SK-N-SH (cell line): Measurements from ENCODE around the gene HAUS8. TPM values are rescaled to one million over a fixed set of nuclear protein-coding genes. Genes with fewer than 3 reads are reported as not detected.

ENCODE experiments used
- CTCF ChIA-PET: fragments of 300-600, 350-600 bp; formaldehyde crosslinking; extraction: SDS; loops from one replicate; lab custom pipeline; 2021; lab: Yijun Ruan, JAX
- POLR2A ChIA-PET: fragments of 350-600 bp; sonication (Branson Sonifier 250); formaldehyde crosslinking; extraction: SDS; loops from one replicate; lab custom pipeline; 2020; ENCODE audit warnings: antibody characterized with exemption, inconsistent platforms; lab: Yijun Ruan, JAX
- DNase-seq: peaks from one replicate; pipeline ENCODE4 v3.0.0; 2012
- H2AFZ ChIP-seq: fragments of 200-600 bp; sonication (generic); 2 replicates; pipeline ENCODE4 v1.8.1; 2016; ENCODE audit warnings: antibody characterized with exemption, mild to moderate bottlenecking, low read depth
- H3F3A ChIP-seq: fragments of 200-600 bp; sonication (generic); replicated peaks from 2 replicates; pipeline ENCODE3; 2016; ENCODE audit warnings: antibody characterized with exemption, mild to moderate bottlenecking; ENCODE audit not compliant: insufficient read depth
- H3K27ac ChIP-seq, 2 experiments: fragments of 200-500 bp in 1 of 2; fragments of 200-600 bp in 1 of 2; sonication (Bioruptor generic) in 1 of 2; sonication (generic), shearing (Covaris generic) in 1 of 2; 2 replicates each; pipeline versions ENCODE4 v1.5.1 to v1.6.1; 2014 to 2016; ENCODE audit warnings: low read depth in 2 of 2, inconsistent platforms in 1 of 2, low read length in 1 of 2, mild to moderate bottlenecking in 1 of 2, mixed read lengths in 1 of 2
- H3K27me3 ChIP-seq: fragments of 200-600 bp; sonication (generic), shearing (Covaris generic); 2 replicates; pipeline ENCODE4 v1.6.1; 2016; ENCODE audit warnings: mixed run types; ENCODE audit not compliant: insufficient read depth
- H3K36me3 ChIP-seq, 2 experiments: fragments of 200-500 bp in 1 of 2; fragments of 200-600 bp in 1 of 2; sonication (Bioruptor generic) in 1 of 2; sonication (generic) in 1 of 2; replicated peaks in 1 of 2; 2 replicates each; pipeline versions ENCODE3 to v1.5.1; 2014 to 2016; ENCODE audit warnings: low read length in 1 of 2, mild to moderate bottlenecking in 1 of 2; ENCODE audit not compliant: insufficient read depth in 2 of 2, control insufficient read depth in 1 of 2
- H3K4me1 ChIP-seq, 2 experiments: fragments of 200-500 bp in 1 of 2; fragments of 200-600 bp in 1 of 2; sonication (Bioruptor generic) in 1 of 2; sonication (generic), shearing (Covaris generic) in 1 of 2; 2 replicates each; pipeline versions ENCODE4 v1.5.1 to v1.6.1; 2014 to 2016; ENCODE audit warnings: low read depth in 1 of 2, low read length in 1 of 2, mixed run types in 1 of 2; ENCODE audit not compliant: insufficient read depth in 2 of 2, control insufficient read depth in 1 of 2
- H3K4me2 ChIP-seq: fragments of 200-600 bp; sonication (generic), shearing (Covaris generic); 2 replicates; pipeline ENCODE4 v1.6.1; 2017; ENCODE audit warnings: mixed run types
- H3K4me3 ChIP-seq, 2 experiments: fragments of 200-500 bp in 1 of 2; fragments of 200-600 bp in 1 of 2; sonication (Bioruptor generic) in 1 of 2; sonication (generic), shearing (Covaris generic) in 1 of 2; 2 replicates each; pipeline versions ENCODE4 v1.5.1 to v1.8.1; 2014 to 2016; ENCODE audit warnings: low read depth in 2 of 2, inconsistent platforms in 1 of 2, low read length in 1 of 2, mild to moderate bottlenecking in 1 of 2, mixed read lengths in 1 of 2, moderate library complexity in 1 of 2
- H3K79me2 ChIP-seq: fragments of 200-600 bp; sonication (generic); 2 replicates; pipeline ENCODE4 v1.8.1; 2017; ENCODE audit warnings: mild to moderate bottlenecking; ENCODE audit not compliant: insufficient read depth
- H3K9ac ChIP-seq: fragments of 200-600 bp; sonication (generic); 2 replicates; pipeline ENCODE4 v1.6.1; 2017; ENCODE audit warnings: mixed run types
- H3K9me2 ChIP-seq: fragments of 200-600 bp; sonication (generic); 2 replicates; pipeline ENCODE4 v1.6.1; 2017; ENCODE audit warnings: mixed run types
- H3K9me3 ChIP-seq: fragments of 200-600 bp; sonication (generic); 2 replicates; pipeline ENCODE4 v1.6.1; 2017; ENCODE audit warnings: mixed run types, mild to moderate bottlenecking, moderate library complexity
- H4K20me1 ChIP-seq: fragments of 200-600 bp; sonication (generic); 2 replicates; pipeline ENCODE4 v1.6.1; 2017; ENCODE audit warnings: mild to moderate bottlenecking, mixed run types; ENCODE audit not compliant: insufficient read depth
- CTCF ChIP-seq: fragments of 200-600 bp; sonication (generic); IDR thresholded peaks from 2 replicates; pipeline ENCODE4 v1.6.1; 2017; ENCODE audit warnings: antibody characterized with exemption, mild to moderate bottlenecking, moderate library complexity
- EP300 ChIP-seq, 2 experiments: IDR thresholded peaks; 2 replicates each; pipeline versions ENCODE4 v1.4.0 to v1.6.1; 2012; ENCODE audit warnings: borderline replicate concordance in 1 of 2, low read depth in 1 of 2, low read length in 1 of 2
- FOXJ3 ChIP-seq: sonication (generic); formaldehyde crosslinking; IDR thresholded peaks from 2 replicates; pipeline ENCODE4 v1.5.1; 2020; ENCODE audit warnings: mild to moderate bottlenecking, missing genetic modification reagents
- FOXM1 ChIP-seq: IDR thresholded peaks from 2 replicates; pipeline ENCODE4 v1.4.0; 2012; ENCODE audit warnings: low read depth, mild to moderate bottlenecking
- GABPA ChIP-seq: IDR thresholded peaks from 2 replicates; pipeline ENCODE4 v1.4.0; 2012; ENCODE audit warnings: low read depth, mild to moderate bottlenecking
- GATA2 ChIP-seq: sonication (generic); formaldehyde crosslinking; IDR thresholded peaks from 2 replicates; pipeline ENCODE4 v1.5.0; 2020; ENCODE audit warnings: mild to moderate bottlenecking, missing genetic modification reagents
- MEF2A ChIP-seq: IDR thresholded peaks from 2 replicates; pipeline ENCODE4 v1.4.0; 2012; ENCODE audit warnings: low read depth, borderline replicate concordance
- NFIC ChIP-seq: IDR thresholded peaks from 2 replicates; pipeline ENCODE4 v1.4.0; 2012; ENCODE audit warnings: borderline replicate concordance
- RAD21 ChIP-seq: IDR thresholded peaks from 2 replicates; pipeline ENCODE4 v1.6.1; 2012; ENCODE audit warnings: mild to moderate bottlenecking, low read length
- RFX5 ChIP-seq: IDR thresholded peaks from 2 replicates; pipeline ENCODE4 v1.6.1; 2012; ENCODE audit warnings: mild to moderate bottlenecking, improper control_type of control experiment, low read length
- SIN3A ChIP-seq: IDR thresholded peaks from 2 replicates; pipeline ENCODE4 v1.6.1; 2012; ENCODE audit warnings: low read depth, mild to moderate bottlenecking, low read length, moderate library complexity, borderline replicate concordance
- TAF1 ChIP-seq: IDR thresholded peaks from 2 replicates; pipeline ENCODE4 v1.6.1; 2012; ENCODE audit warnings: low read depth, mild to moderate bottlenecking, low read length, moderate library complexity, borderline replicate concordance
- TCF12 ChIP-seq: IDR thresholded peaks from 2 replicates; pipeline ENCODE4 v1.4.0; 2012
- WGBS: methylation state at CpG from one replicate; pipeline ENCODE4 v1.1.6; 2017; ENCODE audit warnings: low lambda C conversion rate; 5-methylcytosine and 5-hydroxymethylcytosine counted together
- polyA plus RNA-seq, 3 experiments: library from polyadenylated mRNA; depleted of rRNA; stranded (reverse); fragments of >200 nt; gene quantifications; 2 replicates each; pipeline ENCODE4 v1.2.3, GENCODE V29; 2012
- TF ChIP-seq, protein P1 (sequence below): fragments of 150-350 bp; IDR thresholded peaks from 2 replicates; pipeline ENCODE4 v1.6.1; 2017; ENCODE audit warnings: antibody characterized with exemption, low read length, low read depth, borderline replicate concordance
- TF ChIP-seq, protein P2 (sequence below): IDR thresholded peaks from 2 replicates; pipeline ENCODE4; 2012
- TF ChIP-seq, protein P3 (sequence below): IDR thresholded peaks from 2 replicates; pipeline ENCODE4 v1.4.0; 2012; ENCODE audit warnings: low read depth, borderline replicate concordance

HAUS8 gene
- polyA plus RNA-seq, 1 of the 3 experiments (the other 2 are of a cell fraction): 9.6 TPM

DNA sequence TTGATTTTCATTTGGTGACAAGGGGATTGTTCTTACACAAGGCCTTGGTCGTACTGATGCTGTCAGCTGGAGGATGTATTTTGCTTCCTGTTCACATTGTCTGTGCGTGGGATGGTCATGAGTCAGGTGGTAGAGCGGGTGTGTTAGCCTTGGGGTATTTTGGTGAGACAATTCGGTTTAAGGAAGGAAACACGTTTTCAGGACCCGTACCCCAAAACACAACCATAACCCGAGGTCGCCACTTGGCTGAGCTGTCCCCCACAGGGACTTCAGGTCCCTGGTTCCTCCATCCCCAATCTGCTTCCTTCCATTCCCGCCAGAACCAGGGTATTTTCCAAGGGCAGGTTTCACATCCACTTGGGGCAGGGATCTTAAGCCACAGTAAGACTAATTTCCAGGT is 15.3 kb upstream of the HAUS8 start:
- no peak overlapping the region for H3K4me3 ChIP-seq
- DNase-seq: no peak
- H3K4me1 ChIP-seq: peaks cover 0 to 5% of the 10 kb centered on the region in 2 experiments; a peak in 2 of 4 replicates
- H3K9me2 ChIP-seq: no peaks in the 10 kb centered on the region
- H4K20me1 ChIP-seq: peaks cover 34% of the 10 kb centered on the region; the same call in 1 of the 2 replicates
- H3K36me3 ChIP-seq: peaks cover 0 to 7% of the 10 kb centered on the region in 2 experiments
- H3K27ac ChIP-seq: peak overlapping the region in 1 of 2 experiments; percentile 90; a peak in 2 of 4 replicates
- no peak overlapping the region for H2AFZ ChIP-seq
- no peaks in the 10 kb centered on the region for H3K27me3 ChIP-seq
- no peaks in the 10 kb centered on the region for H3K9me3 ChIP-seq
- 0 out of 2 replicates have a peak overlapping the region, but pooled peaks have one; percentile 50 for H3K4me2 ChIP-seq
- TF ChIP-seq, protein P1, sequence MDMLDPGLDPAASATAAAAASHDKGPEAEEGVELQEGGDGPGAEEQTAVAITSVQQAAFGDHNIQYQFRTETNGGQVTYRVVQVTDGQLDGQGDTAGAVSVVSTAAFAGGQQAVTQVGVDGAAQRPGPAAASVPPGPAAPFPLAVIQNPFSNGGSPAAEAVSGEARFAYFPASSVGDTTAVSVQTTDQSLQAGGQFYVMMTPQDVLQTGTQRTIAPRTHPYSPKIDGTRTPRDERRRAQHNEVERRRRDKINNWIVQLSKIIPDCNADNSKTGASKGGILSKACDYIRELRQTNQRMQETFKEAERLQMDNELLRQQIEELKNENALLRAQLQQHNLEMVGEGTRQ: no peak
- no peak for TF ChIP-seq GABPA
- no peak for TF ChIP-seq RFX5
- TF ChIP-seq CTCF: no peak
- TF ChIP-seq SIN3A: no peak
- TF ChIP-seq GATA2 (CRISPR knock-in tag): no peak
- TF ChIP-seq TAF1: no peak
- TF ChIP-seq NFIC: no peak
- TF ChIP-seq RAD21: no peak
- TF ChIP-seq, protein P2, sequence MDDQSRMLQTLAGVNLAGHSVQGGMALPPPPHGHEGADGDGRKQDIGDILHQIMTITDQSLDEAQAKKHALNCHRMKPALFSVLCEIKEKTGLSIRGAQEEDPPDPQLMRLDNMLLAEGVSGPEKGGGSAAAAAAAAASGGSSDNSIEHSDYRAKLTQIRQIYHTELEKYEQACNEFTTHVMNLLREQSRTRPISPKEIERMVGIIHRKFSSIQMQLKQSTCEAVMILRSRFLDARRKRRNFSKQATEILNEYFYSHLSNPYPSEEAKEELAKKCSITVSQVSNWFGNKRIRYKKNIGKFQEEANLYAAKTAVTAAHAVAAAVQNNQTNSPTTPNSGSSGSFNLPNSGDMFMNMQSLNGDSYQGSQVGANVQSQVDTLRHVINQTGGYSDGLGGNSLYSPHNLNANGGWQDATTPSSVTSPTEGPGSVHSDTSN: no peak
- no peak for TF ChIP-seq TCF12
- no peak for TF ChIP-seq MEF2A
- TF ChIP-seq EP300 (IDR thresholded peaks at IDR 0.05; ENCODE audit: borderline replicate concordance in 1 of 2, low read depth in 1 of 2, low read length in 1 of 2): no peak
- TF ChIP-seq, protein P3, sequence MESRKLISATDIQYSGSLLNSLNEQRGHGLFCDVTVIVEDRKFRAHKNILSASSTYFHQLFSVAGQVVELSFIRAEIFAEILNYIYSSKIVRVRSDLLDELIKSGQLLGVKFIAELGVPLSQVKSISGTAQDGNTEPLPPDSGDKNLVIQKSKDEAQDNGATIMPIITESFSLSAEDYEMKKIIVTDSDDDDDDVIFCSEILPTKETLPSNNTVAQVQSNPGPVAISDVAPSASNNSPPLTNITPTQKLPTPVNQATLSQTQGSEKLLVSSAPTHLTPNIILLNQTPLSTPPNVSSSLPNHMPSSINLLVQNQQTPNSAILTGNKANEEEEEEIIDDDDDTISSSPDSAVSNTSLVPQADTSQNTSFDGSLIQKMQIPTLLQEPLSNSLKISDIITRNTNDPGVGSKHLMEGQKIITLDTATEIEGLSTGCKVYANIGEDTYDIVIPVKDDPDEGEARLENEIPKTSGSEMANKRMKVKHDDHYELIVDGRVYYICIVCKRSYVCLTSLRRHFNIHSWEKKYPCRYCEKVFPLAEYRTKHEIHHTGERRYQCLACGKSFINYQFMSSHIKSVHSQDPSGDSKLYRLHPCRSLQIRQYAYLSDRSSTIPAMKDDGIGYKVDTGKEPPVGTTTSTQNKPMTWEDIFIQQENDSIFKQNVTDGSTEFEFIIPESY: no peak
- no peak for TF ChIP-seq FOXM1
- TF ChIP-seq FOXJ3: no peak
- TF ChIP-seq, all 33 proteins: peak for 0
- WGBS: 86% methylated on average over 4 of the region's 9 CpGs
- Histone ChIP-seq H3K9ac (0 out of 2 replicates have a peak overlapping the region, but pooled peaks have one; percentile 37), H3K79me2 (peaks cover 99% of the 10 kb centered on the region), H3F3A (peaks cover 33% of the 10 kb centered on the region)
- ChIA-PET POLR2A (no interaction called here), CTCF (interaction anchor here (1.3 to 1.5 kb wide), 3 partner anchors 10 to 35 kb away, joined by 3 to 4 read pairs (median 3); no protein-coding TSS in a partner anchor)
